IMR-90 (cell line): ENCODE measurements around the gene OXCT2.
"Not testable (repeated sequence)": the region's sequence is repeated elsewhere in the genome, so short reads cannot be mapped to it uniquely, and the experiment has no call there.

ENCODE experiments used
- CTCF ChIP-seq: conservative IDR thresholded peaks from 2 replicates; pipeline ENCODE4 v1.5.1; 2012; ENCODE audit warnings: mild to moderate bottlenecking, low read depth, low read length, improper control_type of control experiment
- MAZ ChIP-seq: IDR thresholded peaks from 2 replicates; pipeline ENCODE4 v1.6.1; 2012; ENCODE audit warnings: low read depth, mild to moderate bottlenecking, low read length, improper control_type of control experiment, moderate library complexity, borderline replicate concordance
- RCOR1 ChIP-seq: IDR thresholded peaks from 2 replicates; pipeline ENCODE4 v1.6.1; 2012; ENCODE audit warnings: mild to moderate bottlenecking, low read length, improper control_type of control experiment; ENCODE audit not compliant: insufficient replicate concordance

- TF ChIP-seq CTCF, MAZ, RCOR1: not testable (repeated sequence)
These were observed 7.4 kb downstream of the OXCT2 start for GRCh38 chr1:39763619-39764374.
